H1 (cell line): ENCODE measurements around the gene CEP350. TPM values are rescaled to one million over a fixed set of nuclear protein-coding genes. Genes with fewer than 3 reads are reported as not detected.

Experiments used
- TAF7 ChIP-seq: optimal IDR thresholded peaks from 2 replicates; pipeline ENCODE3; 2011; ENCODE audit warnings: low read depth, mild to moderate bottlenecking, inconsistent platforms, low read length, moderate library complexity, borderline replicate concordance
- polyA plus RNA-seq, 7 experiments: library from polyadenylated mRNA; depleted of rRNA in 3 of 7; stranded (reverse) in 5 of 7; unstranded in 2 of 7; fragments of >200 nt in 5 of 7; fragments of 200-250 nt in 2 of 7; gene quantifications; 1 replicate in 5 of 7; 2 replicates in 1 of 7; 4 replicates in 1 of 7; pipeline versions ENCODE4 v1.2.1 to v1.2.3, GENCODE V29; 2011 to 2013; ENCODE audit warnings: missing spikeins in 2 of 7, mixed read lengths in 2 of 7
- total RNA-seq: library from RNA; stranded (reverse); fragmentation: NEBNext Ultra II Directional; extraction: Animal tissue kit (Norgen Biotek cat#: 25700); gene quantifications from 2 replicates; pipeline ENCODE4 v1.2.1, GENCODE V29; 2021
- TF ChIP-seq, protein P1 (sequence below): fragments of 300-600 bp; sonication (generic); IDR thresholded peaks from 2 replicates; pipeline ENCODE4 v1.7.1; 2012; ENCODE audit warnings: low read length, moderate library complexity, mild to moderate bottlenecking, inconsistent platforms; ENCODE audit not compliant: insufficient replicate concordance

CEP350 gene
- total and polyA plus RNA-seq, 2 of the 8 experiments (the other 6 are each of a cell fraction or from before 2014, with no cell fraction given): 5.6 to 39.4 TPM

DNA sequence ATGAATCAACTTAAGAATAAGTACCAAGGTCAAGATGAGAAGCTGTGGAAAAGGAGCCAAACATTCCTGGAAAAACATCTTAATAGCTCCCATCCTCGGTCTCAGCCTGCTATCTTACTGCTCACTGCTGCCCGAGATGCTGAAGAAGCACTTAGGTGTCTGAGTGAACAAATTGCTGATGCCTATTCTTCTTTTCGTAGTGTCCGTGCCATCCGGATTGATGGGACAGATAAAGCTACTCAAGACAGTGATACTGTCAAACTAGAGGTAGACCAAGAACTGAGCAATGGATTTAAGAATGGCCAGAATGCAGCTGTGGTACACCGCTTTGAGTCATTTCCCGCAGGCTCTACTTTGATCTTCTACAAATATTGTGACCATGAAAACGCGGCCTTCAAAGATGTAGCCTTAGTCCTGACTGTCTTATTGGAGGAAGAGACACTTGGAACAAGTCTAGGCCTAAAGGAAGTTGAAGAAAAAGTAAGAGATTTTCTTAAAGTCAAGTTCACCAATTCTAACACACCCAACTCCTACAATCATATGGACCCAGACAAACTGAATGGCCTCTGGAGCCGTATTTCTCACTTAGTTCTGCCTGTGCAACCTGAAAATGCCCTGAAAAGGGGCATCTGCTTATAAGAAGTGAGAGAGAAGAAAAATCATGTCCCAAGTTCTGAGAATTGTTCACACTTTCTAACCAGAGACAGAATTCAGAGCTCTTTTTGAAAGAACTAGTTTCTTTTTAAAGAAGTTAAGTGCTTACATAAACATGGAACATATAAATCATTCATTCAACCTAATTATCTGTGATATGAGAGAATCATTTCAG is 36.8 kb upstream of the CEP350 start (continued):
- TF ChIP-seq, protein P1, sequence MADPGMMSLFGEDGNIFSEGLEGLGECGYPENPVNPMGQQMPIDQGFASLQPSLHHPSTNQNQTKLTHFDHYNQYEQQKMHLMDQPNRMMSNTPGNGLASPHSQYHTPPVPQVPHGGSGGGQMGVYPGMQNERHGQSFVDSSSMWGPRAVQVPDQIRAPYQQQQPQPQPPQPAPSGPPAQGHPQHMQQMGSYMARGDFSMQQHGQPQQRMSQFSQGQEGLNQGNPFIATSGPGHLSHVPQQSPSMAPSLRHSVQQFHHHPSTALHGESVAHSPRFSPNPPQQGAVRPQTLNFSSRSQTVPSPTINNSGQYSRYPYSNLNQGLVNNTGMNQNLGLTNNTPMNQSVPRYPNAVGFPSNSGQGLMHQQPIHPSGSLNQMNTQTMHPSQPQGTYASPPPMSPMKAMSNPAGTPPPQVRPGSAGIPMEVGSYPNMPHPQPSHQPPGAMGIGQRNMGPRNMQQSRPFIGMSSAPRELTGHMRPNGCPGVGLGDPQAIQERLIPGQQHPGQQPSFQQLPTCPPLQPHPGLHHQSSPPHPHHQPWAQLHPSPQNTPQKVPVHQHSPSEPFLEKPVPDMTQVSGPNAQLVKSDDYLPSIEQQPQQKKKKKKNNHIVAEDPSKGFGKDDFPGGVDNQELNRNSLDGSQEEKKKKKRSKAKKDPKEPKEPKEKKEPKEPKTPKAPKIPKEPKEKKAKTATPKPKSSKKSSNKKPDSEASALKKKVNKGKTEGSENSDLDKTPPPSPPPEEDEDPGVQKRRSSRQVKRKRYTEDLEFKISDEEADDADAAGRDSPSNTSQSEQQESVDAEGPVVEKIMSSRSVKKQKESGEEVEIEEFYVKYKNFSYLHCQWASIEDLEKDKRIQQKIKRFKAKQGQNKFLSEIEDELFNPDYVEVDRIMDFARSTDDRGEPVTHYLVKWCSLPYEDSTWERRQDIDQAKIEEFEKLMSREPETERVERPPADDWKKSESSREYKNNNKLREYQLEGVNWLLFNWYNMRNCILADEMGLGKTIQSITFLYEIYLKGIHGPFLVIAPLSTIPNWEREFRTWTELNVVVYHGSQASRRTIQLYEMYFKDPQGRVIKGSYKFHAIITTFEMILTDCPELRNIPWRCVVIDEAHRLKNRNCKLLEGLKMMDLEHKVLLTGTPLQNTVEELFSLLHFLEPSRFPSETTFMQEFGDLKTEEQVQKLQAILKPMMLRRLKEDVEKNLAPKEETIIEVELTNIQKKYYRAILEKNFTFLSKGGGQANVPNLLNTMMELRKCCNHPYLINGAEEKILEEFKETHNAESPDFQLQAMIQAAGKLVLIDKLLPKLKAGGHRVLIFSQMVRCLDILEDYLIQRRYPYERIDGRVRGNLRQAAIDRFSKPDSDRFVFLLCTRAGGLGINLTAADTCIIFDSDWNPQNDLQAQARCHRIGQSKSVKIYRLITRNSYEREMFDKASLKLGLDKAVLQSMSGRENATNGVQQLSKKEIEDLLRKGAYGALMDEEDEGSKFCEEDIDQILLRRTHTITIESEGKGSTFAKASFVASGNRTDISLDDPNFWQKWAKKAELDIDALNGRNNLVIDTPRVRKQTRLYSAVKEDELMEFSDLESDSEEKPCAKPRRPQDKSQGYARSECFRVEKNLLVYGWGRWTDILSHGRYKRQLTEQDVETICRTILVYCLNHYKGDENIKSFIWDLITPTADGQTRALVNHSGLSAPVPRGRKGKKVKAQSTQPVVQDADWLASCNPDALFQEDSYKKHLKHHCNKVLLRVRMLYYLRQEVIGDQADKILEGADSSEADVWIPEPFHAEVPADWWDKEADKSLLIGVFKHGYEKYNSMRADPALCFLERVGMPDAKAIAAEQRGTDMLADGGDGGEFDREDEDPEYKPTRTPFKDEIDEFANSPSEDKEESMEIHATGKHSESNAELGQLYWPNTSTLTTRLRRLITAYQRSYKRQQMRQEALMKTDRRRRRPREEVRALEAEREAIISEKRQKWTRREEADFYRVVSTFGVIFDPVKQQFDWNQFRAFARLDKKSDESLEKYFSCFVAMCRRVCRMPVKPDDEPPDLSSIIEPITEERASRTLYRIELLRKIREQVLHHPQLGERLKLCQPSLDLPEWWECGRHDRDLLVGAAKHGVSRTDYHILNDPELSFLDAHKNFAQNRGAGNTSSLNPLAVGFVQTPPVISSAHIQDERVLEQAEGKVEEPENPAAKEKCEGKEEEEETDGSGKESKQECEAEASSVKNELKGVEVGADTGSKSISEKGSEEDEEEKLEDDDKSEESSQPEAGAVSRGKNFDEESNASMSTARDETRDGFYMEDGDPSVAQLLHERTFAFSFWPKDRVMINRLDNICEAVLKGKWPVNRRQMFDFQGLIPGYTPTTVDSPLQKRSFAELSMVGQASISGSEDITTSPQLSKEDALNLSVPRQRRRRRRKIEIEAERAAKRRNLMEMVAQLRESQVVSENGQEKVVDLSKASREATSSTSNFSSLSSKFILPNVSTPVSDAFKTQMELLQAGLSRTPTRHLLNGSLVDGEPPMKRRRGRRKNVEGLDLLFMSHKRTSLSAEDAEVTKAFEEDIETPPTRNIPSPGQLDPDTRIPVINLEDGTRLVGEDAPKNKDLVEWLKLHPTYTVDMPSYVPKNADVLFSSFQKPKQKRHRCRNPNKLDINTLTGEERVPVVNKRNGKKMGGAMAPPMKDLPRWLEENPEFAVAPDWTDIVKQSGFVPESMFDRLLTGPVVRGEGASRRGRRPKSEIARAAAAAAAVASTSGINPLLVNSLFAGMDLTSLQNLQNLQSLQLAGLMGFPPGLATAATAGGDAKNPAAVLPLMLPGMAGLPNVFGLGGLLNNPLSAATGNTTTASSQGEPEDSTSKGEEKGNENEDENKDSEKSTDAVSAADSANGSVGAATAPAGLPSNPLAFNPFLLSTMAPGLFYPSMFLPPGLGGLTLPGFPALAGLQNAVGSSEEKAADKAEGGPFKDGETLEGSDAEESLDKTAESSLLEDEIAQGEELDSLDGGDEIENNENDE: no peak
- TF ChIP-seq TAF7: no peak
